HTR-8/SVneo (cell line): ENCODE measurements around the gene ZNF775.

ENCODE experiments used
- DNase-seq: peaks from one replicate; pipeline ENCODE4 v3.0.0; 2011; ENCODE audit warnings: low spot score, mixed read lengths; ENCODE audit not compliant: insufficient read length
- FAIRE-seq: peaks from 2 replicates; lab custom pipeline; 2011; peaks lifted over from hg19 to GRCh38; lab: Jason Lieb, UNC

Gene ZNF775

DNA sequence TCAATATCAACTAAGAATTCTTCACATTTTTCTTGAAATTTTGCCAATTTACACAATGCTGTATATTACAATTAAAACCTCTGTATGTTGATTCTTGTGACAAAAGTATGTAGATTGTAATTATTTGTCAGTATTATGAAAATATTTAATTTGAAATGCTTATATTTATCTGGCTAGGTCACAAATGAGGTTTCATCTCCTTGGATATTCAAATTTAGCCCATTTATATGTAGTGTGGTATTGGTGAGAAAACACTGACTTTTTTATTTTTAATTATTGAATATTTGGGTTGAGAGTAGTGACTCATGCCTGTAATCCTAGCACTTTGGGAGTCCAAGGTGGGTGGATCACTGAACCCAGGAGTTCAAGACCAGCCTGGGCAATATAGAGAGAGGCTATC lies 34.8 kb upstream of the ZNF775 start:
- DNase-seq (no peak), FAIRE-seq (no peak)

DNA sequence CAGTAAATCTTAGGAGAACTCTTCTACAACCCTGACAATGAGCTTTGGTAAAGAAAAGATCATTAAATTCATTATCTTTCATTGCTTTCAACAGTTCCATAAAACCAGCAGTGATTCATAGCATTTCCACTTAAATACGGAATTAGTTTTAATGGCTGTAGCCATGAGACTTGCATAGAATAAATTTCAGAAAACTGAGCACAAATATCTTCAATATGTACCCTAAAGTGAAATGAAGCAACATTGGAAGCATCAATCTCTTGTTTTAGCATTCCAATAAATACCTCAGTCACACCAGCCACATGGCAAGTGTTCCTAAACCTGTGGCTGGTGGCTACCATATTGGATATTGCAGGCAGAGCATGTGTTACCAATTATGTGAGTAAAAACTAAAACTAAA lies 34.1 kb upstream of the ZNF775 start:
- FAIRE-seq, result no peak
- no peak for DNase-seq

DNA sequence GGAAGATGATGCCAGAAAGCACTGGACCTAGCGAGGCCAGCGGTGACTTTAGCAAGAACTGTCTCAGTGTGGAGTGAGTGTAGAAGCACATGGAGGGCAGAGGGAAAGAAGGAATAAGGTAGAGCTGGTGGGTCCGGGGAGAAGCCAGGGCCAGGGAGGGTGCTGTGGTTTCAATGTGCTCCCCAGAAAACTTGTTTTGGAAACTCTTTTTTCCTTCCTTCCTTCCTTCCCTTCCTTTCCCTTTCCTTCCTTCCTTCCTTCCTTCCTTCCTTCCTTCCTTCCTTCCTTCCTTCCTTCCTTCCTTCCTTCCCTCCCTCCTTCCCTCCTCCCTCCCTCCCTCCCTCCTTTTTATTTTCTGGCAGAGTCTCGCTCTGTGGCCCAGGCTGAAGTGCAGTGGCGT lies 32.2 kb upstream of the ZNF775 start:
- FAIRE-seq (no peak), DNase-seq (no peak)

DNA sequence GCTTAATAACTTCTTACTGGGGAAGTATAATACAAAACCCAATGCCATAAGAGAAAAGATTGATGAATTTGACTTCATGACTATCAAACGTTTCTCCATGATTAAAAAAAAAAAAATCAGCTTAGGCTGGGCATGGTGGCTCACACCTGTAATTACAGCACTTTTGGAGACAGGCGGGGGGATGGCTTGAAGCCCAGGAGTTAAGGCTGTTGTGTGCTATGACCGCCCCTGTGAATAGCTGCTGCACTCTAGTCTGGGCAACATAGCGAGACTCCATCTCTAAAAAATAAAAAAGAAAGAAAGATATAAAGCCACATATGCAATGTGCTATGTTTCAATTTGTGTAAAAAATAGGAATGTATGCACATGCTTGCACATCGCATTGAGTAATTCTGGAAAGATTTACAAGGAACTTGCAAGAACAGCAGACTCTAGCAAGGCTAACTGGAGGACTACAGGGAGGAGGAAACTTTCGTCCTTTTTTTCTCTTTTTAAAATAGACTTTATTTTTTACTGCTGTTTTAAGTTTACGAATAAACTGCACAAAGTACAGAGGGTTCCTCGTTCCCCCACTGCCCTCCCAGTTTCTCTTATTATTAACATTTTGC lies 27.4 kb upstream of the ZNF775 start:
- no peak for DNase-seq
- FAIRE-seq, result no peak

DNA sequence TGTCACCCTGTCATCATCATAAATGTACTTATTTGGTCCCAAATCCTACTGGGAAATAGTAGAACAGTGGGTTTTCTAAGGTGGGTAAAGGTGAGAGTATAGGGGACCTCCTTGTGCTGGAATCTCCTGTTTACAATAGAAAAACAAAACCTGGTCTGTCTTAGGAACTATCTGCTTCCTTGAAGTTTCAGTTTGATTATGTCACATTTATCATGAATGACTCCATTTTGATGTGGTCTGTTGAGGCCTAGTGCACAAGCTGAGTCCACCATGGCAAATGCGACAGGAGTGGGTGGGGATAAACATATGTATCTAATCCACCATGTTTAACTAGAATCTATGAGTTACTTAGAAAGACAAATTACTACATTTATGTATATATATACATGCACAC lies 23.5 kb upstream of the ZNF775 start:
- FAIRE-seq, result no peak
- DNase-seq, result no peak

DNA sequence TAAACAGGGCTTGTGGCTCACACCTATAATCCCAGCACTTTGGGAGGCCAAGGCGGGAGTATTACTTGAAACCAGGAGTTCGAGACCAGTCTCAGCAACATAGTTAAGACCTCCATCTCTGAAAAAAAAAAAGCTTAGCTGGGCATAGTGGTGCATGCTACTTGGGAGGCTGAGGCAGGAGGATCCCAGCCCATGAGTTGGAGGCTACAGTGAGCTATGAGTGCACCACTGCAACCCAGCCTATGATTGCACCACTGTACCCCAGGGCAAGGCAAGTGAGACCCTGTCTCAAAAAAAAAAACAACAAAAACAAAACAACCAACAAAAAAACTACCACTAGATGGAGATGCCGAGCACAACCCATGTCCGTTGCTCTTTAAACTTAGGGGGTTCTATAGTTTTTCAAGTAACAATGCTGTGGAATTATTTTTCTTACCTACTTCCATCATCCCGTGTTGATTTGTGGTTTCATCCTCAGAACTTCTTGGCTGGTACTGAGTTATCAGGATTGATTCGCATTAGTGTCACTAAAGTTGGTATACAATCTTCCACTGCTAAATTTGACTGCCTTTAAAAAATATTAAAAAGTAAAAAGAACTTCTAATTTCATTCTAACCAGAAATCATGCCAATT lies 22.7 kb upstream of the ZNF775 start:
- no peak for DNase-seq
- FAIRE-seq, result no peak

DNA sequence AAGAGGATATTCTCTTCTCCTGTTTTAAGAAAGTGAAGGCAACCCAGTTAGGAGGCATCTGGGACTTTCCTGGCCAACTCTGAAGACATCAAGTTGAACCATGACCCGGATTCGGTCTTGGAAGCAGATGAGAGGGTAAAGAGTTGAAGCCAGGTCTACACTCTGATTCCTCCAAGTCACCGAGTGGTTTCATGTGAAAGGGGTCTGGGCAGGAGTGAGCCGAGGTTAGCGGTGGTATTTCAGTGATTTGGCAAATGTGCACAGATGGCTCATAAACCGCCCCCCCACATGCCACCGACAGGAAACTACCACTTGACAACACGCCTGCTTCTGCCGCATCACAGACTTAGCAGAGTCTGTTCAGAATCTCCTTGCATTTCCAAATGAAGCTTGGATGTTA lies 21.9 kb upstream of the ZNF775 start:
- no peak for DNase-seq
- no peak for FAIRE-seq

DNA sequence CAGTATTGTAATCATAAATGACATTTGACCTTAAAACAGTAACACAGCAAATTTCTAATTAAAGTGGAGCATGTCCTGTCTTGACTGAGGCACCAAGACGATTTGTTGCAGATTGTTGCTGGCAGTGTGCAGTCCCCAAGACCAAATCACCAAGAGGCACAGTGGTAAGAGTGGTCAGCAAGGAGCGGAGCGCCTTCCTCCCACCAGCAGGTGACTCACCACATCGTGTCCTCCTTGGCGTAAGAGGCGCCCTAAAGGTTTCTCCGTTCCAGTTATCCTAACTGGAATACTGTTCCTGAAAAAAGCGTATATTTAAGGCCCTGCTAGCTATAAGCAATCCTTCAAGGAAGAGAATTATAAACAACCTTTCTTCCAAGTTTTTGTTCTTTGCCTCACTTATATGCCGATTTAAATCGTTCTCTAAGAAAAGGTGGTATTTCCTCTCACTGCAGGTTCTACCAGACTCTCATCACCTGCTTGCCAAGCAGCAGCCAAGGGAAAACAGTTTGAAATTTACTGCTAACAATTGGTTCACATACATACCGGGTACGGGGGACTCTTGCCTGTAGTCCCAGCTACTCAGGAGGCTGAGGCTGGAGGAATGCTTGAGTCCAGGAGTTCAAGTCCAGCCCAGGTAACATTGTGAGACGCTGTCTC lies 21.2 kb upstream of the ZNF775 start:
- DNase-seq, result no peak
- FAIRE-seq, result no peak

DNA sequence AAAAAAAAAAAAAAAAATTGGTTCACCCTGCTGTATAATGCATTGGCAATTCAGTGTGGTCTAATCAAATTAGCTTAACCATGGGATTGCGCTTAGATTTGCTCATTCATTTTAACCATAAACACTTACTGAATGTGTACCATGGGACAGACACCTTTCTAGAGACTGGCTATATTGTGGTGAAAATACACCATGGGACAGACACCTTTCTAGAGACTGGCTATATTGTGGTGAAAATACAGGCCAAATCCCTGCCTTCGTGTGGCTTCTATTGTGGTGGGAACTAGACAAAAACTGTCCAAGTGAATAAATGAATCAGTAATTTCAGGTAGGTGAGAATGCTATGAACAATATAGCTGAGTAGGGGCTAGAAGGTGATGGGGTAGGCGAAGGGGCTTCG lies 20.7 kb upstream of the ZNF775 start:
- no peak for FAIRE-seq
- no peak for DNase-seq

DNA sequence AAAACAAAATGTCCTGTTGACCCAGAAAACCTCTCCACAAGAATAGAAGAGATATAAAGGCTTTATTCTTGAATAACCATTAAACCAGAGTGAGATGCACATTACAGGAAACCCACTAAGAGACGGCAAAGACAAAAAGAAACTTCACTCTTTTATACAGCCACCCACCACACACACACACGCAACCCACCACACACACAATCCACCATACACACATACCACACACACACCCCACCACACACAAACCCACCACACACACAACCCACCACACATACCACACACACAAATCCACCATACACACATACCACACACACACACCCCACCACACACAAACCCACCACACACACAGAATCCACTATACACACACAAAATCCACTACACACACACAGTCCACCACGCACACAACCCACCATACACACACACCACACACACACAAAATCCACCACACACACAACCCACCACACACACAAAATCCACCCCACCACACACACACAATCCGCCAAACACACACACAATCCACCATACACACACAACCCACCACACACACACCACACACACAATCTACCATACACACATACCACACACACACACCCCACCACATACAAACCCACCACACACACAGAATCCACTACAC lies 20.0 kb upstream of the ZNF775 start:
- FAIRE-seq, result peak; percentile 86
- no peak for DNase-seq

DNA sequence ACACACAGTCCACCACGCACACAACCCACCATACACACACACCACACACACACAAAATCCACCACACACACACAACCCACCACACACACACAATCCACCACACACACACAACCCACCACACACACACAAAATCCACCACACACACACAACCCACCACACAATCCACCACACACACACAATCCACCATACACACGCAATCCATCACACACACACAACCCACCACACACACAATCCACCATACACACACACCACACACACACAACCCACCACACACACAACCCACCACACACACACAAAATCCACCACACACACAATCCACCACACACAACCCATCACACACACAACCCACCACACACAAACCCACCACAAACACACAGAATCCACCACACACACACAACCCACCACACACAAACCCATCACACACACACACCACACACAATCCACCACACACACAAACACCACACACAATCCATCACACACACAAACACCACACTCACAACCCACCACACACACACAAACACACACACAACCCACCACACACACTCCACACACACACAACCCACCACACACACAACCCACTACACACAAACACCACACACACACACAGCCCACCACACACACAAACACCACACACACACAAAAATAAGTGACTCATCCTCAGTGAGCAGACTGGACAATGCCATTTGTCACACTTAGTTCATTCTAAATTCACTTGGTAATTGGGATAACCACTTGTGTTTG lies 19.3 kb upstream of the ZNF775 start:
- no peak for DNase-seq
- FAIRE-seq, result no peak

DNA sequence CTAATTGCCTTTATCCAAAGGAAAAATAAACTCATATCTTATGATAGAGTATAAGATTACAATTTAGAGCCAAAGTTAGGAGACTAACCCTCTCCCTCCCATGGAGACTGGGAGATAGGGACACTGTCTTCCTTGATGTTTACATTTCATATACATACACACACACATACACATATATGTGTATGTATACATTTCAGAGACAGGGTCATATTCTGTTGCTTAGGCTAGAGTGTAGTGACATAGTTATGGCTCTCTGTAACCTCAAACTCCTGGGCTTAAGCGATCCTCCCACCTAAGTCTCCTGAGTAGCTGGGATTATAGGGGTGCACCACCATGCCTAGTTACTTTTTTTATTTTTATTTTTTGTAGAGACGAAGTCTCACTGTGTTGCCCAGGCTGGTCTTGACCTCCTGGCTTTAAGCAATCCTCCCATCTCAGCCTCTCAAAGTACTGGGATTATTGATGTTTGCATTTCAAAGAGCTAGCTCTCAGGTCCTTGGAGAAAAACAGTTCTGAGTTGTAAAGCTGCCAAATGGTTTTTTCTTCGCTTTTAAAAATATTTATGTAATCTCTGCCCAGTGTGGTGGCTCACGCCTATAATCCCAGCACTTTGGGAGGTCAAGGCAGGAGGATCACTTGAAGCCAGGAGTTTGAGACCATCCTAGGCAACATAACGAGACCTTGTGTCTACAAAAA lies 18.6 kb upstream of the ZNF775 start:
- FAIRE-seq, result no peak
- DNase-seq, result no peak

DNA sequence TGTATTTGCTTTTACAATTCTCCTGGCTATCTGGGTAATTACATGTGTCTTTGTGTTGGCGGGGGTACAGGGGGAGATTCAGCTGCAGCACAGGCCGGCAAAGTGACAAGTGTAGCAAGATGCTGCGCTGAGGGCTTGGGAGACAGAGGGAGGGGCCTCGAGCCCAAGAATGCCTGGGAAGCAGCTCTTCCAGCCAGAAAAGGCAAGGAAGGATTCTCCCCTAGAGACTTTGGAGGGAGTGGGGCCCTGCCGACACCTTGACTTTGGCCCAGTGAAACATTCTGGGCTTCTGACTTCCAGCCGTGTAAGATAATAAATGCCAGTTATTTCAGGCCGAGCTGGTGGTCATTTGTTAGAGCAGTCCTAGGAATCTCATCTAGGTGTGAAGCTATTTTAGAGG lies 17.7 kb upstream of the ZNF775 start:
- FAIRE-seq, result no peak
- no peak for DNase-seq

DNA sequence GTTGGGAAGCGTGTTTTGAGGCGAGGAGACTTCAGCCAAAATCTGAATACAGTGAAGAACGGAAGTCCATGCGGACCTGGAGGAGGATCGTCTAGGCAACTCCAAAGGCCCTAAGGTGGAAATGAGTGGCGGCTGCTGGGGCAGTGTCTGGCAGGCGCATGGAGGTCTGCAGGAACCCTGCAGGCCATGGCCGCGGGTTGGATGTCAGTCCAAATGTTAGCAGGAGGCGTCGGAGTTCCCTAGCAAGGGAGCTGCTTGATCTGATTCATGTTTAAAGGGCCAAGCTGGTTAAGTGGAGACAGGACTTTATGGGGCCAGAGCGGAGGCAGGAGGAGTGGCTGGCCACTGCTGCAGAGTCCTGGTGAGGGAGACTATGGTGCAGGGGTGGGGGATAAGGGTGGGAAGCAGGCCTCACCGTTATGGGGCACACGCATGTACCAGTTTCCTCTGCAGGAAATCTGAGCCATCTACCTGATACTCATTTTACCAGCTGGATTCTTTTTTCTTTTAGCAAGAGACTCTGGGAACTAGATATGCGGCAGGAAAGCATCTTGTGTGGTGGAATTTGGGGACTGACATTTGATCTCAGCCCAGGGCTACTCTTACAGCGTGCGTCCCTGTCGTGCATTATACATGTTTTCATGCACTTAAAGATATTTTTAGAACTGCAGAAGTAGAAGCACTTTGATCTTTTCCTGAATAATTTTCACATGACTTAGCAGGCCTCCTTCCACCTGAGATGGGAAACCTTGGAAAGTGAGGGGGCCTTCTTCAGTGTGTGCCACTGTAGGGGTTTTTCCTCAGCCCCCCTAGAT lies 17.1 kb upstream of the ZNF775 start:
- FAIRE-seq (no peak), DNase-seq (no peak)

DNA sequence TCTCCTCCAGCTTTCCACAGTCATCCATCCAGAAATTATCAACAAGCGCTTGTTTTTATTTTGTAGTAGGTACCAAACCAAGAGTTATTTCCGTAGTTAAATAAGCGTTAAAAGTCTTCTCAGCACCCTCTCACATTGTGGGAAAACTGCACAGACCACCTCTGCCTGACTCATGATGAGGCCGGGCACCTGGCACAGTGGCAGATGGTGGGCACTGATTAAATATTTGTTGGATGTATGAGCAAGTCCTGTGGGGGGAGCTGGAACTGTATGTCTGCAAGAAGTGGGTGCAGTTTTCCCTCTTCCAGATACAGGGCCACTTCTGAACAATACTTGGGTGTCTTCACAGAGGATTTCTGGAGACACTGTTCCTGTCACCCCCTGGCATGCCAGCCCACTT lies 15.8 kb upstream of the ZNF775 start:
- no peak for DNase-seq
- no peak for FAIRE-seq

DNA sequence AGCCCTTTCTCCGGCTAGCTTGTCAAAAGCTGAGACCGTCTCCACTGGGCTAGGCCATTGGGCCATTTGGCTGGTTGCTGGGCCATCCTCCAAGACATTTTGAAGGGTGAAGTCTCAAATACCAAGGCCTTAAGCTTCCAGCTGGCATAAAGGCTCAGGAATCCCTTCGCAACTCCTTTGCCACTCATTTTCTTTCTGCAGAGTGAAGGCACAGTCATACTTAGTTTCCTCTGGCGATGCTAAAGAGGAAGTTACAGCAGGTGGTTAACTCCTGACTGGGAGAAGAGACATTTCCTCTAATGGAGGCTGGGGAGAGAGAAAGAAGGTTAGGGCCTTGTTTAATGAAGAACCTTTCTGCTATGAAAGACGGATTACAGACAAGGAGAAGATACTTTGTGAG lies 15.3 kb upstream of the ZNF775 start:
- FAIRE-seq, result no peak
- DNase-seq, result no peak

DNA sequence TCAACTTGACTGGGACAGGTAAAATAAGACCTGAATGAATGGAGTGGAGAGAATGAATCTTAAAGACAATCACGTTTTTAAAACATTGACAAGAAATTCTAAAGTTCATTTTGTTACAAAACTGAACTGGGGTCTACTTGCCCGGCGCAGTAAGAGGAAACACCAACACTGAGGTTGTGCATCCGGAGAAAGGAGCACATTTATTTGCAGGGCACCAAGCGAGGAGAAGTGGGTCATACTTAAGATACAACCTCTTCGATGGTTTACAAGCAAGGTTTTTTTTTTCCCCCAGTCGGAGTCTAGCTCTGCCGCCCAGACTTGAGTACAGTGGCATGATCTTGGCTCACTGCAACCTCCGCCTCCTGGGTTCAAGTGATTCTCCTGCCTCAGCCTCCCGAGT lies 13.9 kb upstream of the ZNF775 start:
- DNase-seq, result no peak
- no peak for FAIRE-seq

DNA sequence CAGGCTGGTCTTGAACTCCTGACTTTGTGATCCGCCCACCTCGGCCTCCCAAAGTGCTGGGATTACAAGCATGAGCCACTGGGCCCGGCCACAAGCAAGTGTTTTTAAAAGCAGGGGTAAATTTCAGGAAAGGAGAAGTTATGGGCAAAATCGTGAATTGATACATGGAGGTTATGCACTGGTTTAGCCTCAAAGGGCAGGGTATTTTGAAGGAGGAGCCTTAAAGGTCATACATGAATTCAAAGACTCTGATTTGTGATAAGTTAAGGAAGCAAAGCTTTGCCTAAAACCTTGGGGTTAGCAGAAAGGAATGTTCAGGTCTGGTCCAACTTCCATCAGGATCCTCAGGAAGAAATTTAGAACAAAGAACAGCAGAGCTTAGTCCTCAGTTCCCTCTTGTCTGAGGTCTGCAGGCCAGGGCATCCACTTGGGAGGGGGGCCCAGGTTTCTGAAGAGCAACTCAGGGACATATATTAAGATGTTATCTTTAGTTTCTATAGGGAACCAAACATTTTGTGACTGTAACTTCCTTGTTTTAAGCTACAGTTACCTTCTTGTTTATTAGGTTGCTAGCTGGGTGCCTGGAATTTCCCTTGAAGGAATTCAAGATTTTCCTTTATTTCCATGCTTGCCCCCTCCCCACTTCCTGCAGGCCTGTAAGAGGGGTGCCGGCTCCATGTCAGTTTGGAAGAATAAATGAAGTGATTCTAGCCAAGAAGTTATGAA lies 13.3 kb upstream of the ZNF775 start:
- DNase-seq, result no peak

DNA sequence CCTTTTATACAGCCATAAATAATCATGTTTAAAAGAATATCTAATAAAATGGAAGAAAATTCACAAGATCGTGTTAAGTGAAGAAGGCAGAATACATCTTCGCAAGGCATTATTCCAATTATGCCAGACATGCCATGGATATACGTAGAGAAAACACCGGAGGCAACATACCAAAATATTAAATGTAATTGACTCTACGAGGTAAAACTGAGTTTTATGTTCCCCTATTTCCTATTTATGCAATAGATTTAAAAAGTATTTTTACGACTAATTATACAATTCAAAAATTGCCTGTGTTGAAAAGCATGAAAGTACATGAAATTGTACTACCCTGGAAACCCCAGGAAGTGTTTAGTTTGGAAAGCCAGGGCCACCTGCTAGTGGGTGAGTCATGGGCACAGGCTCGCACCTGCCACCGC lies 11.4 kb upstream of the ZNF775 start:
- DNase-seq (no peak), FAIRE-seq (no peak)

More for the DNA sequence above, 13.3 kb upstream of the ZNF775 start:
- FAIRE-seq, result no peak
